Measurements from ENCODE around the gene CRAMP1.

DNA sequence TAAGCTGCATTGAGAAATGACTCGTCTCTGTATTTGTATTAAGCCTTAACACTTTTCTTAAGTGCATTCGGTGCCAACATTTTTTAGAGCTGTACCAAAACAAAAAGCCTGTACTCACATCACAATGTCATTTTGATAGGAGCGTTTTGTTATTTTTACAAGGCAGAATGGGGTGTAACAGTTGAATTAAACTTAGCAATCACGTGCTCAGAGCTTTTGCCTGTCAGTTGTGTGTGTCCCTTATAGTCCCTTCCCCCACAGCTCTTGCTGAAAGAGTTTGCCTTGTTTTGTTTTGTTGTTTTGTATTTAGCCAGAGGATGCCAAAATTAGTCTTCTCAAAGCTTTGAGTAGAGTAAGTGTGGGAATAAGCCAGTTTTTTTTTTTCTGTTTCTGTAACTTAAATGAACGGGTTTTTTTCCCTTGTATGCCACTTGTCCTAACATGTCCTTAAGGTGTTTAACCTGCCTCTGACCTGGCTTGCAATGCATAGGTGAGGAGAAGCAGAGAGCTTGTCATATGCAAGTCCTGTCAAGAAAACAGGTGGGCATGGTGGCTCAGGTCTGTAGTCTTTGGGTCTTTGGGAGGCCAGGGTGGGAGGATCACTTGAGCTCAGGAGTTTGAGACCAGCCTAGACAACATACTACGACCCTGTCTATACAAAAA, 89.2 kb downstream of the CRAMP1 start:
- TF ChIP-seq CTCF (IDR thresholded peaks at IDR 0.05) = no peak
- TF ChIP-seq EZH2 (IDR thresholded peaks at IDR 0.05) = no peak

Data from neural progenitor cell (in vitro differentiated cells).